ENCODE measurements around the gene IARS1. TPM values are rescaled to one million over a fixed set of nuclear protein-coding genes. Genes with fewer than 3 reads are reported as not detected.

IARS1 gene
- total RNA-seq, 1 experiment from 2014 or later: 220 TPM

DNA sequence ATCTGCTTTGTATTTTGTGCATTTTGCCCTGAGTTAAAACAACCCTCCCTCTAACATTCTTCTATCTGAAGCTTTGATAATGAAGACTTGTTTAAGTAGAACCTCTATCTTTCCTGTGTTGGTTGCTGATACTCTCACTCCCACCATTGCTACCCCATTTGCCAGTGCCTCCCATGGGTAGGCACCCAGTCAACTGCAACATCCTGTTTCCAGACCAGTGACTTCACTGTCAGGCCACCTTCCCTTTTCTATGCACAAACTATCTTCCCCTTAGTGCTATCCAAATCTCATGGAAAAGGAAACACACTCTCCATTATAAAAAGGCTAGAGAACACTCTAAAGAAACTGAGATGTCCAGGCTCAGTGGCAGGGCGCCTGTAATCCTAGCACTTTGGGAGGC is 5.6 kb upstream of the IARS1 start:
- CTCF ChIA-PET: no interaction called here
- ATAC-seq: no peak
- TF ChIP-seq, protein P1, sequence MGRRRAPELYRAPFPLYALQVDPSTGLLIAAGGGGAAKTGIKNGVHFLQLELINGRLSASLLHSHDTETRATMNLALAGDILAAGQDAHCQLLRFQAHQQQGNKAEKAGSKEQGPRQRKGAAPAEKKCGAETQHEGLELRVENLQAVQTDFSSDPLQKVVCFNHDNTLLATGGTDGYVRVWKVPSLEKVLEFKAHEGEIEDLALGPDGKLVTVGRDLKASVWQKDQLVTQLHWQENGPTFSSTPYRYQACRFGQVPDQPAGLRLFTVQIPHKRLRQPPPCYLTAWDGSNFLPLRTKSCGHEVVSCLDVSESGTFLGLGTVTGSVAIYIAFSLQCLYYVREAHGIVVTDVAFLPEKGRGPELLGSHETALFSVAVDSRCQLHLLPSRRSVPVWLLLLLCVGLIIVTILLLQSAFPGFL (CRISPR knock-in tag; IDR thresholded peaks at IDR 0.05; ENCODE audit: borderline replicate concordance): no peak
- TF ChIP-seq IRF2 (CRISPR knock-in tag; IDR thresholded peaks at IDR 0.05; ENCODE audit: borderline replicate concordance, low read depth) (no peak), ATF1 (CRISPR knock-in tag; IDR thresholded peaks at IDR 0.05) (no peak), ZNF423 (CRISPR knock-in tag; IDR thresholded peaks at IDR 0.05) (no peak), SMAD3 (CRISPR knock-in tag; IDR thresholded peaks at IDR 0.05; ENCODE audit: borderline replicate concordance) (no peak), ZNF219 (CRISPR knock-in tag; IDR thresholded peaks at IDR 0.05; ENCODE audit: borderline replicate concordance) (no peak), GRHL2 (CRISPR knock-in tag; IDR thresholded peaks at IDR 0.05; ENCODE audit: insufficient replicate concordance, severe bottlenecking) (no peak), SOX15 (CRISPR knock-in tag; IDR thresholded peaks at IDR 0.05) (no peak), ZNF138 (CRISPR knock-in tag; conservative IDR thresholded peaks at IDR 0.05) (no peak)
- TF ChIP-seq, protein P2, sequence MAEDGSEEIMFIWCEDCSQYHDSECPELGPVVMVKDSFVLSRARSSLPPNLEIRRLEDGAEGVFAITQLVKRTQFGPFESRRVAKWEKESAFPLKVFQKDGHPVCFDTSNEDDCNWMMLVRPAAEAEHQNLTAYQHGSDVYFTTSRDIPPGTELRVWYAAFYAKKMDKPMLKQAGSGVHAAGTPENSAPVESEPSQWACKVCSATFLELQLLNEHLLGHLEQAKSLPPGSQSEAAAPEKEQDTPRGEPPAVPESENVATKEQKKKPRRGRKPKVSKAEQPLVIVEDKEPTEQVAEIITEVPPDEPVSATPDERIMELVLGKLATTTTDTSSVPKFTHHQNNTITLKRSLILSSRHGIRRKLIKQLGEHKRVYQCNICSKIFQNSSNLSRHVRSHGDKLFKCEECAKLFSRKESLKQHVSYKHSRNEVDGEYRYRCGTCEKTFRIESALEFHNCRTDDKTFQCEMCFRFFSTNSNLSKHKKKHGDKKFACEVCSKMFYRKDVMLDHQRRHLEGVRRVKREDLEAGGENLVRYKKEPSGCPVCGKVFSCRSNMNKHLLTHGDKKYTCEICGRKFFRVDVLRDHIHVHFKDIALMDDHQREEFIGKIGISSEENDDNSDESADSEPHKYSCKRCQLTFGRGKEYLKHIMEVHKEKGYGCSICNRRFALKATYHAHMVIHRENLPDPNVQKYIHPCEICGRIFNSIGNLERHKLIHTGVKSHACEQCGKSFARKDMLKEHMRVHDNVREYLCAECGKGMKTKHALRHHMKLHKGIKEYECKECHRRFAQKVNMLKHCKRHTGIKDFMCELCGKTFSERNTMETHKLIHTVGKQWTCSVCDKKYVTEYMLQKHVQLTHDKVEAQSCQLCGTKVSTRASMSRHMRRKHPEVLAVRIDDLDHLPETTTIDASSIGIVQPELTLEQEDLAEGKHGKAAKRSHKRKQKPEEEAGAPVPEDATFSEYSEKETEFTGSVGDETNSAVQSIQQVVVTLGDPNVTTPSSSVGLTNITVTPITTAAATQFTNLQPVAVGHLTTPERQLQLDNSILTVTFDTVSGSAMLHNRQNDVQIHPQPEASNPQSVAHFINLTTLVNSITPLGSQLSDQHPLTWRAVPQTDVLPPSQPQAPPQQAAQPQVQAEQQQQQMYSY (CRISPR knock-in tag; IDR thresholded peaks at IDR 0.05): no peak
- TF ChIP-seq, protein P3, sequence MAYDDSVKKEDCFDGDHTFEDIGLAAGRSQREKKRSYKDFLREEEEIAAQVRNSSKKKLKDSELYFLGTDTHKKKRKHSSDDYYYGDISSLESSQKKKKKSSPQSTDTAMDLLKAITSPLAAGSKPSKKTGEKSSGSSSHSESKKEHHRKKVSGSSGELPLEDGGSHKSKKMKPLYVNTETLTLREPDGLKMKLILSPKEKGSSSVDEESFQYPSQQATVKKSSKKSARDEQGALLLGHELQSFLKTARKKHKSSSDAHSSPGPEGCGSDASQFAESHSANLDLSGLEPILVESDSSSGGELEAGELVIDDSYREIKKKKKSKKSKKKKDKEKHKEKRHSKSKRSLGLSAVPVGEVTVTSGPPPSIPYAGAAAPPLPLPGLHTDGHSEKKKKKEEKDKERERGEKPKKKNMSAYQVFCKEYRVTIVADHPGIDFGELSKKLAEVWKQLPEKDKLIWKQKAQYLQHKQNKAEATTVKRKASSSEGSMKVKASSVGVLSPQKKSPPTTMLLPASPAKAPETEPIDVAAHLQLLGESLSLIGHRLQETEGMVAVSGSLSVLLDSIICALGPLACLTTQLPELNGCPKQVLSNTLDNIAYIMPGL (CRISPR knock-in tag; IDR thresholded peaks at IDR 0.05): no peak
- TF ChIP-seq, protein P4, sequence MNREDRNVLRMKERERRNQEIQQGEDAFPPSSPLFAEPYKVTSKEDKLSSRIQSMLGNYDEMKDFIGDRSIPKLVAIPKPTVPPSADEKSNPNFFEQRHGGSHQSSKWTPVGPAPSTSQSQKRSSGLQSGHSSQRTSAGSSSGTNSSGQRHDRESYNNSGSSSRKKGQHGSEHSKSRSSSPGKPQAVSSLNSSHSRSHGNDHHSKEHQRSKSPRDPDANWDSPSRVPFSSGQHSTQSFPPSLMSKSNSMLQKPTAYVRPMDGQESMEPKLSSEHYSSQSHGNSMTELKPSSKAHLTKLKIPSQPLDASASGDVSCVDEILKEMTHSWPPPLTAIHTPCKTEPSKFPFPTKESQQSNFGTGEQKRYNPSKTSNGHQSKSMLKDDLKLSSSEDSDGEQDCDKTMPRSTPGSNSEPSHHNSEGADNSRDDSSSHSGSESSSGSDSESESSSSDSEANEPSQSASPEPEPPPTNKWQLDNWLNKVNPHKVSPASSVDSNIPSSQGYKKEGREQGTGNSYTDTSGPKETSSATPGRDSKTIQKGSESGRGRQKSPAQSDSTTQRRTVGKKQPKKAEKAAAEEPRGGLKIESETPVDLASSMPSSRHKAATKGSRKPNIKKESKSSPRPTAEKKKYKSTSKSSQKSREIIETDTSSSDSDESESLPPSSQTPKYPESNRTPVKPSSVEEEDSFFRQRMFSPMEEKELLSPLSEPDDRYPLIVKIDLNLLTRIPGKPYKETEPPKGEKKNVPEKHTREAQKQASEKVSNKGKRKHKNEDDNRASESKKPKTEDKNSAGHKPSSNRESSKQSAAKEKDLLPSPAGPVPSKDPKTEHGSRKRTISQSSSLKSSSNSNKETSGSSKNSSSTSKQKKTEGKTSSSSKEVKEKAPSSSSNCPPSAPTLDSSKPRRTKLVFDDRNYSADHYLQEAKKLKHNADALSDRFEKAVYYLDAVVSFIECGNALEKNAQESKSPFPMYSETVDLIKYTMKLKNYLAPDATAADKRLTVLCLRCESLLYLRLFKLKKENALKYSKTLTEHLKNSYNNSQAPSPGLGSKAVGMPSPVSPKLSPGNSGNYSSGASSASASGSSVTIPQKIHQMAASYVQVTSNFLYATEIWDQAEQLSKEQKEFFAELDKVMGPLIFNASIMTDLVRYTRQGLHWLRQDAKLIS (CRISPR knock-in tag; IDR thresholded peaks at IDR 0.05; ENCODE audit: borderline replicate concordance): no peak
- TF ChIP-seq, protein P5, sequence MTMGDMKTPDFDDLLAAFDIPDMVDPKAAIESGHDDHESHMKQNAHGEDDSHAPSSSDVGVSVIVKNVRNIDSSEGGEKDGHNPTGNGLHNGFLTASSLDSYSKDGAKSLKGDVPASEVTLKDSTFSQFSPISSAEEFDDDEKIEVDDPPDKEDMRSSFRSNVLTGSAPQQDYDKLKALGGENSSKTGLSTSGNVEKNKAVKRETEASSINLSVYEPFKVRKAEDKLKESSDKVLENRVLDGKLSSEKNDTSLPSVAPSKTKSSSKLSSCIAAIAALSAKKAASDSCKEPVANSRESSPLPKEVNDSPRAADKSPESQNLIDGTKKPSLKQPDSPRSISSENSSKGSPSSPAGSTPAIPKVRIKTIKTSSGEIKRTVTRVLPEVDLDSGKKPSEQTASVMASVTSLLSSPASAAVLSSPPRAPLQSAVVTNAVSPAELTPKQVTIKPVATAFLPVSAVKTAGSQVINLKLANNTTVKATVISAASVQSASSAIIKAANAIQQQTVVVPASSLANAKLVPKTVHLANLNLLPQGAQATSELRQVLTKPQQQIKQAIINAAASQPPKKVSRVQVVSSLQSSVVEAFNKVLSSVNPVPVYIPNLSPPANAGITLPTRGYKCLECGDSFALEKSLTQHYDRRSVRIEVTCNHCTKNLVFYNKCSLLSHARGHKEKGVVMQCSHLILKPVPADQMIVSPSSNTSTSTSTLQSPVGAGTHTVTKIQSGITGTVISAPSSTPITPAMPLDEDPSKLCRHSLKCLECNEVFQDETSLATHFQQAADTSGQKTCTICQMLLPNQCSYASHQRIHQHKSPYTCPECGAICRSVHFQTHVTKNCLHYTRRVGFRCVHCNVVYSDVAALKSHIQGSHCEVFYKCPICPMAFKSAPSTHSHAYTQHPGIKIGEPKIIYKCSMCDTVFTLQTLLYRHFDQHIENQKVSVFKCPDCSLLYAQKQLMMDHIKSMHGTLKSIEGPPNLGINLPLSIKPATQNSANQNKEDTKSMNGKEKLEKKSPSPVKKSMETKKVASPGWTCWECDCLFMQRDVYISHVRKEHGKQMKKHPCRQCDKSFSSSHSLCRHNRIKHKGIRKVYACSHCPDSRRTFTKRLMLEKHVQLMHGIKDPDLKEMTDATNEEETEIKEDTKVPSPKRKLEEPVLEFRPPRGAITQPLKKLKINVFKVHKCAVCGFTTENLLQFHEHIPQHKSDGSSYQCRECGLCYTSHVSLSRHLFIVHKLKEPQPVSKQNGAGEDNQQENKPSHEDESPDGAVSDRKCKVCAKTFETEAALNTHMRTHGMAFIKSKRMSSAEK (CRISPR knock-in tag; IDR thresholded peaks at IDR 0.05; ENCODE audit: borderline replicate concordance): no peak
- TF ChIP-seq, protein P6, sequence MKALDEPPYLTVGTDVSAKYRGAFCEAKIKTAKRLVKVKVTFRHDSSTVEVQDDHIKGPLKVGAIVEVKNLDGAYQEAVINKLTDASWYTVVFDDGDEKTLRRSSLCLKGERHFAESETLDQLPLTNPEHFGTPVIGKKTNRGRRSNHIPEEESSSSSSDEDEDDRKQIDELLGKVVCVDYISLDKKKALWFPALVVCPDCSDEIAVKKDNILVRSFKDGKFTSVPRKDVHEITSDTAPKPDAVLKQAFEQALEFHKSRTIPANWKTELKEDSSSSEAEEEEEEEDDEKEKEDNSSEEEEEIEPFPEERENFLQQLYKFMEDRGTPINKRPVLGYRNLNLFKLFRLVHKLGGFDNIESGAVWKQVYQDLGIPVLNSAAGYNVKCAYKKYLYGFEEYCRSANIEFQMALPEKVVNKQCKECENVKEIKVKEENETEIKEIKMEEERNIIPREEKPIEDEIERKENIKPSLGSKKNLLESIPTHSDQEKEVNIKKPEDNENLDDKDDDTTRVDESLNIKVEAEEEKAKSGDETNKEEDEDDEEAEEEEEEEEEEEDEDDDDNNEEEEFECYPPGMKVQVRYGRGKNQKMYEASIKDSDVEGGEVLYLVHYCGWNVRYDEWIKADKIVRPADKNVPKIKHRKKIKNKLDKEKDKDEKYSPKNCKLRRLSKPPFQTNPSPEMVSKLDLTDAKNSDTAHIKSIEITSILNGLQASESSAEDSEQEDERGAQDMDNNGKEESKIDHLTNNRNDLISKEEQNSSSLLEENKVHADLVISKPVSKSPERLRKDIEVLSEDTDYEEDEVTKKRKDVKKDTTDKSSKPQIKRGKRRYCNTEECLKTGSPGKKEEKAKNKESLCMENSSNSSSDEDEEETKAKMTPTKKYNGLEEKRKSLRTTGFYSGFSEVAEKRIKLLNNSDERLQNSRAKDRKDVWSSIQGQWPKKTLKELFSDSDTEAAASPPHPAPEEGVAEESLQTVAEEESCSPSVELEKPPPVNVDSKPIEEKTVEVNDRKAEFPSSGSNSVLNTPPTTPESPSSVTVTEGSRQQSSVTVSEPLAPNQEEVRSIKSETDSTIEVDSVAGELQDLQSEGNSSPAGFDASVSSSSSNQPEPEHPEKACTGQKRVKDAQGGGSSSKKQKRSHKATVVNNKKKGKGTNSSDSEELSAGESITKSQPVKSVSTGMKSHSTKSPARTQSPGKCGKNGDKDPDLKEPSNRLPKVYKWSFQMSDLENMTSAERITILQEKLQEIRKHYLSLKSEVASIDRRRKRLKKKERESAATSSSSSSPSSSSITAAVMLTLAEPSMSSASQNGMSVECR (CRISPR knock-in tag; IDR thresholded peaks at IDR 0.05; ENCODE audit: borderline replicate concordance): no peak
- TF ChIP-seq, protein P7, sequence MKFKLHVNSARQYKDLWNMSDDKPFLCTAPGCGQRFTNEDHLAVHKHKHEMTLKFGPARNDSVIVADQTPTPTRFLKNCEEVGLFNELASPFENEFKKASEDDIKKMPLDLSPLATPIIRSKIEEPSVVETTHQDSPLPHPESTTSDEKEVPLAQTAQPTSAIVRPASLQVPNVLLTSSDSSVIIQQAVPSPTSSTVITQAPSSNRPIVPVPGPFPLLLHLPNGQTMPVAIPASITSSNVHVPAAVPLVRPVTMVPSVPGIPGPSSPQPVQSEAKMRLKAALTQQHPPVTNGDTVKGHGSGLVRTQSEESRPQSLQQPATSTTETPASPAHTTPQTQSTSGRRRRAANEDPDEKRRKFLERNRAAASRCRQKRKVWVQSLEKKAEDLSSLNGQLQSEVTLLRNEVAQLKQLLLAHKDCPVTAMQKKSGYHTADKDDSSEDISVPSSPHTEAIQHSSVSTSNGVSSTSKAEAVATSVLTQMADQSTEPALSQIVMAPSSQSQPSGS (CRISPR knock-in tag; IDR thresholded peaks at IDR 0.05; ENCODE audit: borderline replicate concordance, low read depth): no peak

More for the DNA sequence above, 5.6 kb upstream of the IARS1 start:
- POLR2A ChIA-PET: no interaction called here
- no peak overlapping the region for H3K4me3 Mint-ChIP-seq
- H3K4me1 Mint-ChIP-seq: 0 out of 2 replicates have a peak, but pooled peaks cover 3% of the 10 kb centered on the region
- H3K36me3 Mint-ChIP-seq: peaks cover 61% of the 10 kb centered on the region
- no peak for DNase-seq (ENCODE audit: low spot score)
- H3K27ac Mint-ChIP-seq: no peak overlapping the region
- H3K9me3 Mint-ChIP-seq: no peaks in the 10 kb centered on the region
- H3K27me3 Mint-ChIP-seq (ENCODE audit: low read depth): no peaks in the 10 kb centered on the region

Data from WTC11 (cell line).